HCT116 (cell line): ENCODE results near the gene HIVEP1. TPM values are rescaled to one million over a fixed set of nuclear protein-coding genes. Genes with fewer than 3 reads are reported as not detected.

Source experiments
- ATAC-seq: fragments of 200-7000 bp; cut with Tn5 transposase; 2 replicates; pipeline ENCODE4 v1.9.1; 2020; ENCODE audit warnings: mild to moderate bottlenecking, moderate library complexity
- BruUV-seq: library from RNA; stranded (reverse); fragments of 400-500 nt; replicated peaks from 2 replicates; lab custom pipeline; 2021; lab: Mats Ljungman, UMichigan
- CTCF ChIA-PET: fragments of 300-600 bp; sonication (Branson Sonifier 250); formaldehyde crosslinking; loops from one replicate; lab custom pipeline; 2021; ENCODE audit warnings: antibody characterized with exemption; lab: Charles Lee
- POLR2A ChIA-PET: fragments of 300-600, 350-600 bp; sonication (Branson Sonifier 250); formaldehyde crosslinking; loops from one replicate; lab custom pipeline; 2021; ENCODE audit warnings: antibody characterized with exemption; lab: Charles Lee
- RAD21 ChIA-PET, 2 experiments: fragments of 300-600 bp; sonication (Branson Sonifier 250); formaldehyde crosslinking; loops; one replicate each; lab custom pipeline; 2023; ENCODE audit warnings: low total read pairs in 2 of 2; ENCODE audit not compliant: uncharacterized antibody in 2 of 2, unreplicated experiment in 2 of 2, low non-redundant PET in 1 of 2; lab: Charles Lee
- DNase-seq: peaks from one replicate; pipeline ENCODE4 v3.0.0-alpha.2; 2010; ENCODE audit warnings: low read depth, low spot score
- H2AFZ ChIP-seq: fragments of 200-600 bp; shearing (Covaris generic), sonication (generic); 2 replicates; pipeline ENCODE4 v1.6.1; 2017; ENCODE audit warnings: low read depth, mixed run types, mixed read lengths, antibody characterized with exemption, low read length; ENCODE audit not compliant: poor library complexity, severe bottlenecking
- H3K27ac ChIP-seq: 2 replicates; pipeline ENCODE4 v1.5.1; 2012; ENCODE audit warnings: low read depth, low read length
- H3K27me3 ChIP-seq: fragments of 200-600 bp; sonication (generic); 2 replicates; pipeline ENCODE4 v1.6.1; 2016; ENCODE audit warnings: mixed run types, low read length, mixed read lengths; ENCODE audit not compliant: insufficient read depth
- H3K36me3 ChIP-seq, 2 experiments: fragments of 200-500 bp in 1 of 2; fragments of 200-600 bp in 1 of 2; sonication (Bioruptor generic) in 1 of 2; sonication (generic) in 1 of 2; 2 replicates each; pipeline versions ENCODE4 v1.5.1 to v1.6.1; 2014 to 2016; ENCODE audit warnings: low read length in 2 of 2, inconsistent platforms in 1 of 2, mixed read lengths in 1 of 2, mixed run types in 1 of 2; ENCODE audit not compliant: insufficient read depth in 2 of 2, control insufficient read depth in 1 of 2
- H3K4me1 ChIP-seq, 2 experiments: fragments of 200-600 bp in 1 of 2; sonication (generic) in 1 of 2; 2 replicates each; pipeline versions ENCODE4 v1.5.1 to v1.6.1; 2012 to 2017; ENCODE audit warnings: low read length in 2 of 2, inconsistent platforms in 1 of 2, mild to moderate bottlenecking in 1 of 2, mixed read lengths in 1 of 2, mixed run types in 1 of 2, moderate library complexity in 1 of 2; ENCODE audit not compliant: insufficient read depth in 2 of 2, control insufficient read depth in 1 of 2
- H3K4me2 ChIP-seq: fragments of 200-600 bp; sonication (generic); 2 replicates; pipeline ENCODE4 v1.6.1; 2017; ENCODE audit warnings: mixed run types, low read length, mixed read lengths
- H3K4me3 ChIP-seq, 2 experiments: fragments of 200-600 bp in 1 of 2; sonication (generic) in 1 of 2; replicated peaks in 1 of 2; 2 replicates each; pipeline ENCODE4 v1.5.1; 2011 to 2016; ENCODE audit warnings: low read length in 2 of 2, control low read depth in 1 of 2, low read depth in 1 of 2, mild to moderate bottlenecking in 1 of 2, mixed read lengths in 1 of 2, mixed run types in 1 of 2
- H3K79me2 ChIP-seq: fragments of 200-600 bp; sonication (generic); 2 replicates; pipeline ENCODE4 v1.6.1; 2017; ENCODE audit warnings: mild to moderate bottlenecking, mixed run types, low read length, moderate library complexity, mixed read lengths; ENCODE audit not compliant: insufficient read depth
- H3K9ac ChIP-seq: fragments of 200-600 bp; sonication (generic); 2 replicates; pipeline ENCODE4 v1.6.1; 2016; ENCODE audit warnings: low read length, mixed read lengths
- H3K9me2 ChIP-seq: fragments of 200-600 bp; sonication (generic), shearing (Covaris generic); 2 replicates; pipeline ENCODE4 v1.6.1; 2017; ENCODE audit warnings: mixed run types, mild to moderate bottlenecking, moderate library complexity; ENCODE audit not compliant: insufficient read depth
- H3K9me3 ChIP-seq, 2 experiments: fragments of 200-500 bp in 1 of 2; fragments of 200-600 bp in 1 of 2; sonication (Bioruptor generic) in 1 of 2; sonication (generic) in 1 of 2; 2 replicates each; pipeline ENCODE4 v1.6.1; 2014 to 2017; ENCODE audit warnings: low read length in 2 of 2, mixed read lengths in 2 of 2, inconsistent platforms in 1 of 2, low read depth in 1 of 2, mild to moderate bottlenecking in 1 of 2, mixed run types in 1 of 2, moderate library complexity in 1 of 2; ENCODE audit not compliant: control insufficient read depth in 1 of 2, insufficient read depth in 1 of 2
- H4K20me1 ChIP-seq: fragments of 200-600 bp; sonication (generic), shearing (Covaris generic); 2 replicates; pipeline ENCODE4 v1.6.1; 2017; ENCODE audit warnings: mixed run types, mild to moderate bottlenecking, moderate library complexity; ENCODE audit not compliant: insufficient read depth
- CBX3 ChIP-seq: IDR thresholded peaks from 2 replicates; pipeline ENCODE4 v1.6.1; 2012; ENCODE audit warnings: low read depth
- CEBPB ChIP-seq: IDR thresholded peaks from 2 replicates; pipeline ENCODE4 v1.6.1; 2012; ENCODE audit warnings: low read depth
- EGR1 ChIP-seq: IDR thresholded peaks from 2 replicates; pipeline ENCODE4 v1.6.1; 2012; ENCODE audit warnings: low read depth
- ELF1 ChIP-seq: IDR thresholded peaks from 2 replicates; pipeline ENCODE4 v1.6.1; 2012; ENCODE audit warnings: low read depth, borderline replicate concordance
- EZH2 ChIP-seq: fragments of 200-600 bp; sonication (generic); IDR thresholded peaks from 2 replicates; pipeline ENCODE4 v1.6.1; 2017; ENCODE audit warnings: antibody characterized with exemption, mixed run types
- EZH2phosphoT487 ChIP-seq: fragments of 200-600 bp; IDR thresholded peaks from 2 replicates; pipeline ENCODE4 v1.6.1; 2018; ENCODE audit warnings: antibody characterized with exemption, borderline replicate concordance
- FOSL1 ChIP-seq: IDR thresholded peaks from 2 replicates; pipeline ENCODE4 v1.6.1; 2012; ENCODE audit warnings: low read depth
- JUND ChIP-seq: IDR thresholded peaks from 2 replicates; pipeline ENCODE4 v1.6.1; 2012
- POLR2A ChIP-seq: IDR thresholded peaks from 2 replicates; pipeline ENCODE4 v1.7.0; 2011; ENCODE audit warnings: borderline replicate concordance; ENCODE audit not compliant: insufficient read depth, insufficient read length; ENCODE audit errors: extremely low read depth
- SIN3A ChIP-seq: IDR thresholded peaks from 2 replicates; pipeline ENCODE4 v1.6.1; 2012; ENCODE audit warnings: low read depth
- SP1 ChIP-seq: IDR thresholded peaks from 2 replicates; pipeline ENCODE4 v1.6.1; 2012; ENCODE audit warnings: low read depth
- YY1 ChIP-seq: IDR thresholded peaks from 2 replicates; pipeline ENCODE4 v1.6.1; 2011; ENCODE audit warnings: low read length, low read depth, moderate library complexity, mild to moderate bottlenecking; ENCODE audit not compliant: insufficient replicate concordance; ENCODE audit errors: extremely low read depth
- ZFX ChIP-seq: fragments of 450-650 bp; IDR thresholded peaks from 2 replicates; pipeline ENCODE4 v1.6.1; 2017
- ZNF274 ChIP-seq: fragments of 200-500 bp; sonication (Bioruptor generic); IDR thresholded peaks from 2 replicates; pipeline ENCODE4 v1.6.1; 2014; ENCODE audit warnings: mild to moderate bottlenecking, low read depth, low read length, inconsistent platforms
- intact Hi-C: fragments of 100-400 bp; cut with micrococcal nuclease; formaldehyde crosslinking; loops from 2 replicates; pipeline ENCODE4 v1.10.0; 2022
- total RNA-seq: library from RNA; stranded (reverse); gene quantifications from one replicate; pipeline ENCODE4 v1.2.1, GENCODE V29; 2021; ENCODE audit not compliant: unreplicated experiment
- TF ChIP-seq, protein P1 (sequence below): IDR thresholded peaks from 2 replicates; pipeline ENCODE4 v1.6.1; 2012; ENCODE audit warnings: low read depth
- TF ChIP-seq, protein P2 (sequence below): IDR thresholded peaks from 2 replicates; pipeline ENCODE4 v1.6.1; 2011; ENCODE audit warnings: mild to moderate bottlenecking, low read length, moderate library complexity; ENCODE audit not compliant: insufficient replicate concordance; ENCODE audit errors: extremely low read depth
- TF ChIP-seq, protein P3 (sequence below): IDR thresholded peaks from 2 replicates; pipeline ENCODE4 v1.6.1; 2012

HIVEP1 gene
- total RNA-seq, 1 experiment from 2014 or later = 11.2 TPM

DNA sequence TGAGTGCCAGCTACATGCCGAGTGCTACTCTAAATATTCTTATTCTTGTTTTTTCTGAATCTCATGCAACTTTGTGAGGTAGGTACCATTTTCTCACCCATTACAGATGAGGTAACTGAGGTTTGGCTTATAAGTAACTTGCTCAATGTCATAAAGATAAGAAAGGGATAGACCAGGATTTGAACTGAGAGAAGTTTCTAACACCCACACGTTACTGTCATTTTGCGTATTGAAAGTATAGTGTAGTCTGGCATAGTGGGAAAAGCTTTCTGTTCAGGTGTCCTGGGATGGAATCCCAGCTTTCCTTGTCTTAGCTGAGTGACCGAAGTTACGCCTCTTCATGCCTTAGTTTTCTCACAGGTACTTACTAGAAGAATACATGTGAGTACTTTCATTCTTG lies 50.5 kb downstream of the HIVEP1 start:
- TF ChIP-seq, protein P1, sequence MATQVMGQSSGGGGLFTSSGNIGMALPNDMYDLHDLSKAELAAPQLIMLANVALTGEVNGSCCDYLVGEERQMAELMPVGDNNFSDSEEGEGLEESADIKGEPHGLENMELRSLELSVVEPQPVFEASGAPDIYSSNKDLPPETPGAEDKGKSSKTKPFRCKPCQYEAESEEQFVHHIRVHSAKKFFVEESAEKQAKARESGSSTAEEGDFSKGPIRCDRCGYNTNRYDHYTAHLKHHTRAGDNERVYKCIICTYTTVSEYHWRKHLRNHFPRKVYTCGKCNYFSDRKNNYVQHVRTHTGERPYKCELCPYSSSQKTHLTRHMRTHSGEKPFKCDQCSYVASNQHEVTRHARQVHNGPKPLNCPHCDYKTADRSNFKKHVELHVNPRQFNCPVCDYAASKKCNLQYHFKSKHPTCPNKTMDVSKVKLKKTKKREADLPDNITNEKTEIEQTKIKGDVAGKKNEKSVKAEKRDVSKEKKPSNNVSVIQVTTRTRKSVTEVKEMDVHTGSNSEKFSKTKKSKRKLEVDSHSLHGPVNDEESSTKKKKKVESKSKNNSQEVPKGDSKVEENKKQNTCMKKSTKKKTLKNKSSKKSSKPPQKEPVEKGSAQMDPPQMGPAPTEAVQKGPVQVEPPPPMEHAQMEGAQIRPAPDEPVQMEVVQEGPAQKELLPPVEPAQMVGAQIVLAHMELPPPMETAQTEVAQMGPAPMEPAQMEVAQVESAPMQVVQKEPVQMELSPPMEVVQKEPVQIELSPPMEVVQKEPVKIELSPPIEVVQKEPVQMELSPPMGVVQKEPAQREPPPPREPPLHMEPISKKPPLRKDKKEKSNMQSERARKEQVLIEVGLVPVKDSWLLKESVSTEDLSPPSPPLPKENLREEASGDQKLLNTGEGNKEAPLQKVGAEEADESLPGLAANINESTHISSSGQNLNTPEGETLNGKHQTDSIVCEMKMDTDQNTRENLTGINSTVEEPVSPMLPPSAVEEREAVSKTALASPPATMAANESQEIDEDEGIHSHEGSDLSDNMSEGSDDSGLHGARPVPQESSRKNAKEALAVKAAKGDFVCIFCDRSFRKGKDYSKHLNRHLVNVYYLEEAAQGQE = no peak
- TF ChIP-seq EZH2phosphoT487 = no peak
- TF ChIP-seq CEBPB = no peak
- TF ChIP-seq, protein P2, sequence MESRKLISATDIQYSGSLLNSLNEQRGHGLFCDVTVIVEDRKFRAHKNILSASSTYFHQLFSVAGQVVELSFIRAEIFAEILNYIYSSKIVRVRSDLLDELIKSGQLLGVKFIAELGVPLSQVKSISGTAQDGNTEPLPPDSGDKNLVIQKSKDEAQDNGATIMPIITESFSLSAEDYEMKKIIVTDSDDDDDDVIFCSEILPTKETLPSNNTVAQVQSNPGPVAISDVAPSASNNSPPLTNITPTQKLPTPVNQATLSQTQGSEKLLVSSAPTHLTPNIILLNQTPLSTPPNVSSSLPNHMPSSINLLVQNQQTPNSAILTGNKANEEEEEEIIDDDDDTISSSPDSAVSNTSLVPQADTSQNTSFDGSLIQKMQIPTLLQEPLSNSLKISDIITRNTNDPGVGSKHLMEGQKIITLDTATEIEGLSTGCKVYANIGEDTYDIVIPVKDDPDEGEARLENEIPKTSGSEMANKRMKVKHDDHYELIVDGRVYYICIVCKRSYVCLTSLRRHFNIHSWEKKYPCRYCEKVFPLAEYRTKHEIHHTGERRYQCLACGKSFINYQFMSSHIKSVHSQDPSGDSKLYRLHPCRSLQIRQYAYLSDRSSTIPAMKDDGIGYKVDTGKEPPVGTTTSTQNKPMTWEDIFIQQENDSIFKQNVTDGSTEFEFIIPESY = no peak
- TF ChIP-seq ZNF274 = no peak
- TF ChIP-seq EGR1 = no peak
- TF ChIP-seq YY1 = no peak
- TF ChIP-seq CBX3 = no peak
- no peak for TF ChIP-seq POLR2A
- TF ChIP-seq ZFX = no peak
- no peak for TF ChIP-seq JUND
- TF ChIP-seq SIN3A = no peak
- no peak for TF ChIP-seq ELF1
- TF ChIP-seq SP1 = no peak
- TF ChIP-seq FOSL1 = no peak
- TF ChIP-seq EZH2 = no peak
- TF ChIP-seq, protein P3, sequence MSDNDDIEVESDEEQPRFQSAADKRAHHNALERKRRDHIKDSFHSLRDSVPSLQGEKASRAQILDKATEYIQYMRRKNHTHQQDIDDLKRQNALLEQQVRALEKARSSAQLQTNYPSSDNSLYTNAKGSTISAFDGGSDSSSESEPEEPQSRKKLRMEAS = no peak
- Histone ChIP-seq H3K4me3 (no peak overlapping the region), H3K27me3 (no peaks in the 10 kb centered on the region), H3K4me2 (no peak overlapping the region), H3K4me1 (no peaks in the 10 kb centered on the region), H3K27ac (no peak overlapping the region), H2AFZ (no peak overlapping the region), H3K9me3 (no peaks in the 10 kb centered on the region), H3K9ac (no peak overlapping the region), H3K79me2 (no peaks in the 10 kb centered on the region), H3K36me3 (no peaks in the 10 kb centered on the region), H3K9me2 (no peaks in the 10 kb centered on the region), H4K20me1 (no peaks in the 10 kb centered on the region; the same call in 1 of the 2 replicates)
- ChIA-PET POLR2A (no interaction called here), RAD21 (no interaction called here), CTCF (no interaction called here)
- no TSS peak for BruUV-seq
- DNase-seq (no peak), ATAC-seq (no peak)
- intact Hi-C loops = no loop called here
